Measurements from ENCODE around the gene IKZF1.

IKZF1 gene

DNA sequence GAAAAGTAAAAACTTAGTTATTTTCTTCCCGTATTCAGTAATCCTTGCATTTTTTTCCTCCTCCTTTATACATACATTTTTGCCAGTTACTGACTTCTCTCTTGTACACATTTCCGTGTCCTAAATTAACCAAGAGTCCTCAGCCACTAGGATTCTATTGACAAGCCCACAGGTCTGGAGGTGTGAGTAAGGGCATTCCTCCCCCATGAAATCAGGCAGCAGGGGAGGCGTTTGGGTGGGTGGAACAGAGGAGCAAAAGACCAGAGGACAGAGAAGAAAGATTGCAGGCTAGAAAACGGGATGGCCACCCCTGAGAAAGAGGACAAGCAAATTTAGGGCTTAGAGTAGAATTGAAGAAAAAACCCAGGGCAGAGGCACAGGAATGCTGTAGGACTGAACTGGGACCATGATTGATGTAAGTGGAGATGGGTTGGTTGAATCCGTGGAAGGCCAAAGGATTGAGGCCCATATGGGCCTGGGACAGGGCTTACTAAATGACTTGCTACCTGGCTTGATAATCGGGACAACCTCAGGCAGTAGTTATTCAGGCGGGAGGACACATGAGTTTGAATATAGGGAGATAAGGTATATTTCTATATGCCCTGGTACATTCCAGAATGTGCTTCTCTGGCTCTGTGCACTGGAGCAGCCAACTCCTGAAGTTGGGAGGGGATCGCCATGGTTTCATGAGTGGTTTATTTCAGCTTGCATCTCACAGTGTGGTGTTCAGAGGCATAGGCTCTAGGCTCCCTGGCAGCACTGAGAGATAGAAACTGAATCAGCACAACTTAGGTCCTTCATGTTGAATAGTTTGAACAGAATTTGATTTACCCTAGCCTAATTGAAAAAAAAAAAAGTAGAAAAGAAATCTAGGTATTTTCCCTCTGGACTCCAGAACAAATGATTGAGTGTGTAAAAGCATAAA lies 28.0 kb downstream of the IKZF1 start:
- peak; percentile 7; the same call in 1 of the 3 replicates for ATAC-seq (ENCODE audit: insufficient read depth, low read depth)
- Histone ChIP-seq H3K4me3 (ENCODE audit: low read depth in 1 of 2, low read length in 2 of 2) (peak overlapping the region in 1 of 2 experiments; percentile 18; a peak in 2 of 4 replicates), H4K20me1 (ENCODE audit: insufficient read depth, low read length) (no peaks in the 10 kb centered on the region), H3K9me3 (ENCODE audit: insufficient read depth, low read length, severe bottlenecking) (no peaks in the 10 kb centered on the region), H3K4me2 (ENCODE audit: insufficient read depth, low read length) (peak overlapping the region; percentile 64), H3K79me2 (ENCODE audit: insufficient read depth, low read length) (peaks cover 67% of the 10 kb centered on the region), H3K36me3 (ENCODE audit: insufficient read depth, low read length) (peaks cover 57% of the 10 kb centered on the region), H3K9ac (ENCODE audit: low read depth, low read length) (peak overlapping the region; percentile 66), H3K4me1 (ENCODE audit: insufficient read depth, low read length) (peaks cover 98% of the 10 kb centered on the region), H3K27ac (ENCODE audit: low read length) (peak overlapping the region; percentile 98), H2AFZ (ENCODE audit: low read depth, low read length) (no peak overlapping the region), H3K27me3 (ENCODE audit: insufficient read depth, low read length, poor library complexity) (no peaks in the 10 kb centered on the region)
- TF ChIP-seq, protein P1, sequence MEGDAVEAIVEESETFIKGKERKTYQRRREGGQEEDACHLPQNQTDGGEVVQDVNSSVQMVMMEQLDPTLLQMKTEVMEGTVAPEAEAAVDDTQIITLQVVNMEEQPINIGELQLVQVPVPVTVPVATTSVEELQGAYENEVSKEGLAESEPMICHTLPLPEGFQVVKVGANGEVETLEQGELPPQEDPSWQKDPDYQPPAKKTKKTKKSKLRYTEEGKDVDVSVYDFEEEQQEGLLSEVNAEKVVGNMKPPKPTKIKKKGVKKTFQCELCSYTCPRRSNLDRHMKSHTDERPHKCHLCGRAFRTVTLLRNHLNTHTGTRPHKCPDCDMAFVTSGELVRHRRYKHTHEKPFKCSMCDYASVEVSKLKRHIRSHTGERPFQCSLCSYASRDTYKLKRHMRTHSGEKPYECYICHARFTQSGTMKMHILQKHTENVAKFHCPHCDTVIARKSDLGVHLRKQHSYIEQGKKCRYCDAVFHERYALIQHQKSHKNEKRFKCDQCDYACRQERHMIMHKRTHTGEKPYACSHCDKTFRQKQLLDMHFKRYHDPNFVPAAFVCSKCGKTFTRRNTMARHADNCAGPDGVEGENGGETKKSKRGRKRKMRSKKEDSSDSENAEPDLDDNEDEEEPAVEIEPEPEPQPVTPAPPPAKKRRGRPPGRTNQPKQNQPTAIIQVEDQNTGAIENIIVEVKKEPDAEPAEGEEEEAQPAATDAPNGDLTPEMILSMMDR (IDR thresholded peaks at IDR 0.05; ENCODE audit: borderline replicate concordance, extremely low read depth, low read length, poor library complexity, severe bottlenecking), result no peak
- TF ChIP-seq EZH2 (IDR thresholded peaks at IDR 0.05; ENCODE audit: borderline replicate concordance, low read depth, low read length, severe bottlenecking), result no peak
- no peak for DNase-seq

DNA sequence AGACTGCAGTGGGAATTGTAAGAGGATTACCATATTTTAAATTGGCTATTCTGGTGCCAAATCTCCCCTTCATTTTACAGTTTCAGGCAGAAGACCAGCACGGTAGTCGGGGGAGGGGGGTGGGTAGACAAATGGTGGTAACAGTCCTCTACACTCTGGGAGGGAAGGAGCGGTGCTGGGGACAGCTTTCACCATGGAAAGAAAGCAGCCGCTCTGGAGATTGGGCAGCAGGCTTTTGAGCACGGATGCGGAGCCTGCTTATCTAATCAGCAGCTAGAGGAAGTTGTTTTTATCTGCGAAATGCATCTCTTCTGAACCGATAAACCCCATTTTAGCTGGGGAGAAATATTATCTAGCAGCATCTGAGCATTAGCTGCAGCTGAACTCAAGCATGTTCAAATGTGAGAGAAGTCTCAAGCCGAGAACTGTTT lies 28.7 kb downstream of the IKZF1 start:
- H3K36me3 ChIP-seq (ENCODE audit: insufficient read depth, low read length), result peaks cover 51% of the 10 kb centered on the region
- no peaks in the 10 kb centered on the region for H3K9me3 ChIP-seq (ENCODE audit: insufficient read depth, low read length, severe bottlenecking)
- H3K9ac ChIP-seq (ENCODE audit: low read depth, low read length), result peak overlapping the region; percentile 66
- H3K27me3 ChIP-seq (ENCODE audit: insufficient read depth, low read length, poor library complexity), result no peaks in the 10 kb centered on the region
- ATAC-seq (ENCODE audit: insufficient read depth, low read depth), result peak; percentile 53
- H3K79me2 ChIP-seq (ENCODE audit: insufficient read depth, low read length), result peaks cover 62% of the 10 kb centered on the region
- H3K4me1 ChIP-seq (ENCODE audit: insufficient read depth, low read length), result peaks cover 98% of the 10 kb centered on the region
- peak overlapping the region; percentile 34; the same call in 1 of the 2 replicates for H2AFZ ChIP-seq (ENCODE audit: low read depth, low read length)
- TF ChIP-seq EZH2 (IDR thresholded peaks at IDR 0.05; ENCODE audit: borderline replicate concordance, low read depth, low read length, severe bottlenecking), result no peak
- TF ChIP-seq, protein P1 (IDR thresholded peaks at IDR 0.05; ENCODE audit: borderline replicate concordance, extremely low read depth, low read length, poor library complexity, severe bottlenecking), result no peak
- H3K27ac ChIP-seq (ENCODE audit: low read length), result peak overlapping the region; percentile 98
- no peaks in the 10 kb centered on the region for H4K20me1 ChIP-seq (ENCODE audit: insufficient read depth, low read length)
- H3K4me2 ChIP-seq (ENCODE audit: insufficient read depth, low read length), result peak overlapping the region; percentile 64
- H3K4me3 ChIP-seq (ENCODE audit: low read depth in 1 of 2, low read length in 2 of 2), result peak overlapping the region; percentile 1 to 49; a peak in 3 of 4 replicates
- peak; percentile 85 for DNase-seq

DNA sequence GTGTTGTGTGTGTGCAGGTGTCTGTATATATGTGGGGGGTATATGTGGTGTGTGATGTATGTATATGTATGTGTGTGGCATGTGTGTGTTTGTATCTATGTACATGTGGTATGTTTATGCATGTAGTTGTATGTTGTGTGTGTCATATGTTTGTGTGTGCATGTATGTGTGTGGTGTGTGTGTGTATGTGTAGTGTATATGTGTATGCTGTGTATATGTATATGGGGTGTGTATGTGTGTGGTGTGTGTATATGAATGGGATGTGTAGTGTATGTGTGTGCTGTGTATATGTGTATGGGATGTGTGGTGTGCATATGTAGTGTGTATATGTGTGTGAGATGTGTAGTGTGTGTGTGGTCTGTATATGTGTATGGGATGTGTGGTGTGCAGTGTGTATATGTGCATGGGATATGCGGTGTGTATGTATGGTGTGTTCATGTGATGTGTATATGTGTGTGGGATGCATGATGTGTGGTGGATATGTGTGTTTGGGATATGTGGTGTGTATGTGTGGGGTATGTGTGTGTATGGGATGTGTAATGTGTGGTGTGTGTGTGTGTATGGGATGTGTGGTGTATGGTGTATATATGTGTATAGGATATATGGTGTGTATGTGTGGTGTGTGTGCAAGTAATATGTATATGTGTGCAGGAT lies 30.0 kb downstream of the IKZF1 start:
- H3K27me3 ChIP-seq (ENCODE audit: insufficient read depth, low read length, poor library complexity), result no peaks in the 10 kb centered on the region
- H3K4me2 ChIP-seq (ENCODE audit: insufficient read depth, low read length), result peak overlapping the region; percentile 64
- ATAC-seq (ENCODE audit: insufficient read depth, low read depth), result no peak
- H4K20me1 ChIP-seq (ENCODE audit: insufficient read depth, low read length), result no peaks in the 10 kb centered on the region
- H3K9me3 ChIP-seq (ENCODE audit: insufficient read depth, low read length, severe bottlenecking), result no peaks in the 10 kb centered on the region
- H3K4me1 ChIP-seq (ENCODE audit: insufficient read depth, low read length), result peaks cover 100% of the 10 kb centered on the region
- no peak for TF ChIP-seq EZH2 (IDR thresholded peaks at IDR 0.05; ENCODE audit: borderline replicate concordance, low read depth, low read length, severe bottlenecking)
- TF ChIP-seq, protein P1 (IDR thresholded peaks at IDR 0.05; ENCODE audit: borderline replicate concordance, extremely low read depth, low read length, poor library complexity, severe bottlenecking), result no peak
- H3K36me3 ChIP-seq (ENCODE audit: insufficient read depth, low read length), result peaks cover 43% of the 10 kb centered on the region
- peak overlapping the region; percentile 66 for H3K9ac ChIP-seq (ENCODE audit: low read depth, low read length)
- peaks cover 65% of the 10 kb centered on the region for H3K79me2 ChIP-seq (ENCODE audit: insufficient read depth, low read length)
- DNase-seq, result no peak
- no peak overlapping the region for H2AFZ ChIP-seq (ENCODE audit: low read depth, low read length)
- peak overlapping the region in 1 of 2 experiments; percentile 49; a peak in 2 of 4 replicates for H3K4me3 ChIP-seq (ENCODE audit: low read depth in 1 of 2, low read length in 2 of 2)
- peak overlapping the region; percentile 98 for H3K27ac ChIP-seq (ENCODE audit: low read length)

All from DND-41 (cell line).